Mucosa of gallbladder (tissue), 1 donor: ENCODE results near the gene KCNG1. TPM values are rescaled to one million over a fixed set of nuclear protein-coding genes. Genes with fewer than 3 reads are reported as not detected.
"Not testable (repeated sequence)": the region's sequence is repeated elsewhere in the genome, so short reads cannot be mapped to it uniquely, and the experiment has no call there.

Experiments
- DNase-seq: peaks from one replicate; pipeline ENCODE4 v3.0.0-alpha.2; 2020; ENCODE audit warnings: low spot score
- total RNA-seq: library from RNA; stranded (reverse); gene quantifications from one replicate; pipeline ENCODE4 v1.2.1, GENCODE V29; 2021
- donor health status: DM: no; HTN: no; CAD: no.

The KCNG1 gene
- total RNA-seq, 1 donor from 2014 or later, result 9.9 TPM

DNA sequence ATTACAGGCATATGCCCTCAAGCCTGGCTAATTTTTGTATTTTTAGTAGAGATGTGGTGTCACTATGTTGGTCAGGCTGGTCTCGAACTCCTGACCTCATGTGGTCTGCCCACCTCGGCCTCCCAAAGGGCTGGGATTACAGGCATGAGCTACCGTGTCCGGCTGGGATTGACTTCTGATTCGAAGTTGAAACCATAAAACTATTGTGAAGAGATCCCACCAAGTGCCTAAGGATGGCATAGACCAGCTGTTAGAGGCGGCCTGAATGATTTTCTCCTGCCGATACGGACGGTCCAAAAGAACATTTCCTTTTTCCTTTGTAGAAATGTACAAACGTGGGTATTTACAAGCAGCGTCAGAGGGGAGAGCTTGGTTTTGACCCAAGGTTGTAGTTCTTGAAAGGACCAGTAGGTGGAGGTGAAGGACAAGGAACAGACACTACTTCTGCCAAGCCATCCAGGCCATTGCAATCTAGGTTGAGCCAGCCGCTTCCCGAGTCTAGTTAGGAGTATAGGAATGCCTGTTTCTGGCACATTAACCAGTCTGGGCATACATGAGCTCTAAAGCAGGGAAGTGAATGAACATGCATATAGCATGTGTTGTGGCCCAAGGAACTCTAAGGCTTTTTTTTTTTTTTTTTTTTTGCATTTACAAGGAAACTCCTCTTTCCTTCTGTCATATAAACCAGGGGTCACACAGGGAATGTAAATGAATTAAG is 35.3 kb downstream of the KCNG1 start:
- peak; percentile 79 for DNase-seq

GRCh38 chr20:50983321-50983720 is 39.6 kb downstream of the KCNG1 start:
- no peak for DNase-seq

- DNase-seq, result no peak
Measured at GRCh38 chr20:50982363-50982762, 40.5 kb downstream of the KCNG1 start.

GRCh38 chr20:50981714-50982048 is 41.2 kb downstream of the KCNG1 start:
- no peak for DNase-seq

DNA sequence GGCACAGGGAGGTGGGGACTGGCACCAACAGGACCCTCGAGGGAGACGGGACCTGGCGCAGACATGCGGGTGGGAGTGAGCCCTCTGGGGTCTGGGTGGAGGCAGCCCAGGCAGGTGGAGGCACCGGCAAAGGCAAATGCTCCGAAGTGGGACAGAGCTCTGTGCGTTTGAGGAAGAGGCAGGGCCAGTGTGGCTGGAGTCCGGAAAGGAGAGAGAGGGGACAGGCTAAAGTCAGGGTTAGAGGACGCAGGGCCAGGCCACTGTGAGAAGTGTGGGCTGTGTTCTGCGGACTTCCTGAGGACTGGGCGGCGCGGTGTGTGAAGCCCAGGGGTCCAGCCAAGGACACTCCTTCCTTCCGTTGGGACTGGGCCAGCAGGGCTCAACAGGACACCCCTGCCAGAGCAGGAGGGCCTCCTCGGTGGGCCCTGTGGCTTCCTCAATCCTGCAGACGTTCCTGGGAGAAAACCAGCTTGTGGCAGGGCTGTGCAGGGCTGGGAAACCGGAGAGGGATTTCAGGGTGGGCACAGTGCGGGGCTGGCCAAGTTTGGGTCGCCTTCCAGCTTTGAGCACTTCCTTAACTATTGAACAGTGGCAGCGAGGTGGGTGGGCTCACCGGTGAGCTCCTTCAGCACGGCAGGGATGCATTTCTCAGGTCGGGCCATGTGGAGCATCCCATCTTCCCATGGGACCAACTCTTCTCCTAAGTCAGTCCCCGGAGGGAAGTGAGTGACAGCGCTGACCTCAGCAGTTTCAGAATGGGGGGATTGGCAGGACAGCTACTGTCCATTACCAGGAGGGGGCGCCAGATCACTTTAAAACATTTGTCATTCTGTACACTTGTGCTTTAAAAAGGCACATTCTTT is 41.8 kb downstream of the KCNG1 start:
- peak; percentile 27 for DNase-seq

DNA sequence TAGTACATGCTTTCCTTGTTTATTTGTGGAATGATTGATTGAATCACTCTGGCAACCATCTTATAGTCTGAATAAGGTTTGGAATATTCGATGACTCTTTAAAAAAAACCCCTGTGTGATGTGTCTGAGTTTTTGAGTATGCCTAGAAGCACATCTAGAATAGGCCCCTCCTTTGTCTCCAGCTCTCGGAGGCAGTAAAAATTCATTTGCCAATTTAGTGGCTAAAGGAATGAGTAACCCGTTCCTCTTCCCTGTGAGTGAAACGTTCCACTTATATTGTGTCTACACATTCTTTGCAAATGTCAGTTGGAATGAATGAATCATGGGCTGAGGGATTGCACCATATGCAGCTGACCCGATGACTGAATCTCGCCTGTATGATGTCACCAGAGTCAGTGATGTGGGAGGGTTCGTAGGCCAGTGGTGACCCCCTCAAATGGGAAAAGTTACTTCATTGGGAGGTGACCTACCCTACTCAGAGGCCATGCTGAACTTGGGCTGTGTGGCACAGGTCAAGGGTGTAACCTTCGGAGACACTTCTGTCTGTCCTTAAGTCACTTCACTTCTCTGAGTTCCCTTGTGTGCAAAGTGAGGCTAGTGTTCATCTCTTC is 42.7 kb downstream of the KCNG1 start:
- no peak for DNase-seq

DNA sequence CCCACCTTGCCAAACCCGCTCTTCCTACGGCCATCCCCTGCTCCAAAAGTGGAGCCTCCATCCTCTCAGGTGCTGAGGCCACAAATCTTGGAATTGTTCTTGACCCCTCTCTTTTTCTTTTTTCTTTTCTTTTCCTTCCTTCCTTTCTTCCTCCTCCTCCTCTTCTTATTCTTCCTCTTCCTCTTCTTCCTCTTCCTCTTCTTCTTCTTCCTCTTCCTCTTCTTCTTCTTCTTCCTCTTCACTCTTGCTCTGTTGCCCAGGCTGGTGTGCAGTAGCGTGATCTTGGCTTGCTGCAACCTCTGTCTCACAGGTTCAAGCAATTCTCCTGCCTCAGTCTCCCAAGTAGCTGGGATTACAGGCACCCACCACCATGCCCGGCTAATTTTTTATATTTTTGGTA is 44.4 kb downstream of the KCNG1 start:
- not testable (repeated sequence) for DNase-seq

GRCh38 chr20:50977066-50978021 is 45.6 kb downstream of the KCNG1 start:
- DNase-seq, result no peak

DNA sequence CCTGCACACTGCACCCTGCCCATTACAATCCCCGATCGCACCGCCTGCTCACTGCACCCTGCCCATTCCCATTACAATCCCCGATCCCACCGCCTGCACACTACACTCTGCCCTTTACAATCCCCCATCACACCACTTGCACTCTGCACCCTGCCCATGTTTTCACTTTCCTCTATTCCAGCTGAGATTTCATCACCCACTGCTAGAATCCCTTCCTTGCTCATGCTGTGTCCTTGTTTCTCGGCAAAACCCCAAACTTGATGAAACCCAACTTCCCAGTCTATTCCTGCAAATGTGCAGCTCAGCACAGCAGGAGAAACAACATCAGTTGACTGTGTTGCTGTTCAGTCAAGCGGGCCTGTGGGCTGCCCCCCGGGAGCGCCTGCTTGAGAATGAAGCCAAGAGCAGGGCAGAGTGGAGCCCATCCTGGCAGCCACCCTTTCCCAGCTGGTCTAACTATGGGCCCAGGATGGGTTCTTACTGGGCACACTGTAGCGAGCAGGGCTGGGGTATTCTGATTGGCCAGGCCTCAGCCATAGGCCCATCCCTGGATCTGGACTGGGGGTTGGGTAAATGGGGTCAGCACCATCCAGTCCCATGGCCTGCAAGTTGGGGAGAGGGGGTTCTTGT is 47.1 kb downstream of the KCNG1 start:
- no peak for DNase-seq

GRCh38 chr20:50969912-50970311 is 53.0 kb downstream of the KCNG1 start:
- DNase-seq, result no peak

DNA sequence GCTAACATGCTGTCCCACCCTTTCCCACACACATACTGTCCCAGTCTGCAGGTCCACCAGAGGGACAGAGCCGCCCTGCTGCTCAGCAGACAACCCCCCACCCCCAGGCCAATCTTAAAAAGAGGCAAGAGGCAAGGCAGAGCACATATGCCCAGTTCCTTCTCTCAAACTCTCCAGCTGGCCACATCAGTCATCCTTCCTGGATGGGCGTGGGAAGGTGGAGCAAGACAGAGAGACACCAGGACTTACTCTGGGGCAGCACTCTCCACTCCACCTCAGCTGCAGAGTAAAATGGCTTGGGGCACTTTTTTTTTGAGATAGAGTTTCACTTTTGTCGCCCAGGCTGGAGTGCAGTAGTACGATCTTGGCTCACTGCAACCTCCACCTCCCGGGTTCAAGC is 53.5 kb downstream of the KCNG1 start:
- DNase-seq, result no peak

DNA sequence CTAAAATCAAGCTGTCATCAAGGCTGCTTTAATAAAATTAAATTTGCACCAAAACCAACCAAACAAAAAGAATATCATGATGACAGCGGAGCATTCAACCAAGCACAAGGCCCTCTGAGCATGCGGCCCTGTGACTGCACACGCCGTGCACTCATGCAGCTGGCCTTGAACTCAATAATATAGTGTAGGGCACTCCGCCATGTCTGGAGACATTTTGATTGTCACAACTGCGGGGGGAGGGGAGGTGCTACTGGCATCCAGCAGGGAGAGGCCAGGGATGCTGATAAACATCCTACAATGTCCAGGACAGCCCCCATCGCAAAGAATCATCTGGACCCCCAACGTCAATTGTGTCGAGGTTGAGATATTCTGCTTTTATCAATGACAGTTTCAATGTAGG is 54.6 kb downstream of the KCNG1 start:
- DNase-seq, result no peak

DNA sequence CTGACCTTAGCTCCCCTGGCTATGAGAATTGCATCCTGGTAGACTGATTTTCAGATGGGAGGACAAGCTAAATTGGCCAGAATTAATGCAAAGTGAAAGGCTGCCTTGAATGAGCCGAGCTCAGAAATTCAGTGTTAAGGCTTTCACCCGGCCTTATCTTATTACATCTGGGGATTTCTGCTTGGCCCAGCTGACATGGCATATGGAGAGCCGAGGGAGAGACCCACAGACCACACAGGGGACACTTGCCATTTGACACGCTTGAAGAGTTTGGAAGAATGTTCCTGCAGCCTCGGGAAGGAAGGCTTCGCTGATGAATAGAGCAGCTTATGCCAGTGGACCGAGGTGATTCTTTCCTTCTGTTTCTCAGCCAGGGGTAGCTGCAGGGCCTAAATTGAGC is 55.3 kb downstream of the KCNG1 start:
- no peak for DNase-seq

- DNase-seq, result no peak
Measured at GRCh38 chr20:50959543-50960126, 63.3 kb downstream of the KCNG1 start.

DNA sequence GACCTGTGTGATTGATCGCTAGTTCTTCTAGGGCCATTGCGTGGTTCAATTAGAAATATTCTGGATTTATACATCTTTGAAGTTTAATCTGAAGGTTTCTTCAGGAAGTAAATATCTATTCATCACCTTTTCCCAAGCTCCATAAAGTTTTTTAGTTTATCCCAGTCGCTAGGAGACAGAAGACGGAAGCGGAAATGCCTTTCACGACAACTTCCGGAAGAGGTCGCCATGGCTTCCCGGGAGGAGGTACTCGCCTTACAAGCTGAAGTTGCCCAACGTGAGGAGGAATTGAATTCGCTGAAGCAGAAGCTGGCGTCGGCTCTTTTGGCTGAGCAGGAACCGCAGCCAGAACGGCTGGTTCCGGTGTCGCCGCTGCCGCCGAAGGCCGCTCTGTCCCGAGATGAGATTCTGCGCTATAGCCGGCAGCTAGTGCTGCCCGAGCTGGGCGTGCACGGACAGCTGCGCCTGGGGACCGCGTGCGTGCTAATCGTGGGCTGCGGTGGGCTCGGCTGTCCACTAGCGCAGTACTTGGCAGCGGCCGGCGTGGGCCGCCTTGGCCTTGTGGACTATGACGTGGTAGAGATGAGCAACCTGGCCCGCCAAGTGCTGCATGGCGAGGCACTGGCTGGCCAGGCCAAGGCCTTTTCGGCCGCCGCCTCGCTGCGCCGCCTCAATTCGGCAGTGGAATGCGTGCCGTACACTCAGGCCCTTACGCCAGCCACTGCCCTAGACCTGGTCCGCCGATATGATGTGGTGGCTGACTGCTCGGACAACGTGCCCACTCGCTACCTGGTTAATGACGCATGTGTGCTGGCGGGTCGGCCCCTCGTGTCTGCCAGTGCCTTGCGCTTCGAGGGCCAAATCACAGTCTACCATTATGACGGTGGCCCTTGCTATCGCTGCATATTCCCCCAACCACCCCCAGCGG is 64.0 kb downstream of the KCNG1 start, which contains the start of gene MOCS3:
Gene MOCS3 (plus strand): TSS at position 204 of the 928 bp plus-strand sequence. CDS start 25 bp downstream, at position 229.
- peak; percentile 86 for DNase-seq

- peak; percentile 92 for DNase-seq
Measured at GRCh38 chr20:50957798-50958614, 64.9 kb downstream of the KCNG1 start, which contains the start of gene DPM1. Gene DPM1 (minus strand): TSS chr20:50958532. CDS start chr20:50958523, 9 bp downstream.

GRCh38 chr20:50957276-50957675 is 65.6 kb downstream of the KCNG1 start:
- DNase-seq, result no peak

- DNase-seq, result no peak
Measured at GRCh38 chr20:50953821-50954220, 69.1 kb downstream of the KCNG1 start.
